Neutrophil (primary cell): ENCODE data around the gene DBNDD2.

Experiments
- H3K27ac ChIP-seq: fragments of 200-600 bp; sonication (generic); 2 replicates; pipeline ENCODE4 v1.5.1; 2016; ENCODE audit warnings: mild to moderate bottlenecking, moderate library complexity
- H3K27me3 ChIP-seq: fragments of 200-600 bp; sonication (generic); 2 replicates; pipeline ENCODE4 v1.6.0; 2016; ENCODE audit warnings: mild to moderate bottlenecking
- H3K36me3 ChIP-seq: fragments of 200-600 bp; sonication (generic); 2 replicates; pipeline ENCODE4 v1.5.1; 2017
- H3K4me1 ChIP-seq, 2 experiments: fragments of 200-600 bp in 1 of 2; sonication (generic) in 1 of 2; 1 replicate in 1 of 2; 2 replicates in 1 of 2; pipeline versions ENCODE4 v1.5.1 to v1.6.1; 2013 to 2016; ENCODE audit warnings: low read depth in 1 of 2, low read length in 1 of 2, mild to moderate bottlenecking in 1 of 2, moderate library complexity in 1 of 2; ENCODE audit not compliant: control insufficient read depth in 1 of 2, insufficient read depth in 1 of 2
- H3K4me3 ChIP-seq, 2 experiments: fragments of 200-600 bp in 1 of 2; sonication (generic) in 1 of 2; 1 replicate in 1 of 2; 2 replicates in 1 of 2; pipeline ENCODE4 v1.5.1; 2013 to 2016; ENCODE audit warnings: low read depth in 1 of 2, low read length in 1 of 2, mild to moderate bottlenecking in 1 of 2, moderate library complexity in 1 of 2
- H3K9me3 ChIP-seq: fragments of 200-600 bp; sonication (generic); 2 replicates; pipeline ENCODE4 v1.5.1; 2016
- CTCF ChIP-seq: fragments of 200-600 bp; sonication (generic); IDR thresholded peaks from 2 replicates; pipeline ENCODE4 v1.5.1; 2016; ENCODE audit warnings: antibody characterized with exemption

DBNDD2 gene

GRCh38 chr20:45427236-45428149 lies 19.4 kb downstream of the DBNDD2 start:
- peaks cover 60% of the 10 kb centered on the region for H3K36me3 ChIP-seq
- no peak overlapping the region for H3K27ac ChIP-seq
- TF ChIP-seq CTCF: no peak
- H3K9me3 ChIP-seq: no peaks in the 10 kb centered on the region
- no peak overlapping the region for H3K4me3 ChIP-seq
- H3K27me3 ChIP-seq: no peaks in the 10 kb centered on the region
- H3K4me1 ChIP-seq: peaks cover 5 to 7% of the 10 kb centered on the region in 2 experiments

- no peaks in the 10 kb centered on the region for H3K27me3 ChIP-seq
- no peak for TF ChIP-seq CTCF
- no peaks in the 10 kb centered on the region for H3K9me3 ChIP-seq
- H3K4me1 ChIP-seq: peaks cover 5 to 16% of the 10 kb centered on the region in 2 experiments
- no peak overlapping the region for H3K27ac ChIP-seq
- peaks cover 39% of the 10 kb centered on the region for H3K36me3 ChIP-seq
- no peak overlapping the region for H3K4me3 ChIP-seq
These were observed 21.5 kb downstream of the DBNDD2 start for GRCh38 chr20:45429618-45430017.

- peaks cover 11 to 23% of the 10 kb centered on the region in 2 experiments for H3K4me1 ChIP-seq
- peaks cover 15% of the 10 kb centered on the region for H3K36me3 ChIP-seq
- H3K27ac ChIP-seq: peak overlapping the region; percentile 43
- no peak overlapping the region for H3K4me3 ChIP-seq
- TF ChIP-seq CTCF: no peak
- H3K9me3 ChIP-seq: no peaks in the 10 kb centered on the region
- no peaks in the 10 kb centered on the region for H3K27me3 ChIP-seq
These were observed 24.2 kb downstream of the DBNDD2 start for GRCh38 chr20:45432294-45432693.

- no peak for TF ChIP-seq CTCF
- Histone ChIP-seq H3K4me1 (peaks cover 11 to 23% of the 10 kb centered on the region in 2 experiments), H3K27me3 (no peaks in the 10 kb centered on the region), H3K9me3 (no peaks in the 10 kb centered on the region), H3K36me3 (peaks cover 9% of the 10 kb centered on the region), H3K4me3 (no peak overlapping the region), H3K27ac (no peak overlapping the region)
These were observed 25.2 kb downstream of the DBNDD2 start for GRCh38 chr20:45433316-45433715.

GRCh38 chr20:45433976-45434375 lies 25.9 kb downstream of the DBNDD2 start:
- no peak for TF ChIP-seq CTCF
- no peak overlapping the region for H3K27ac ChIP-seq
- H3K9me3 ChIP-seq: no peaks in the 10 kb centered on the region
- no peaks in the 10 kb centered on the region for H3K27me3 ChIP-seq
- peaks cover 8% of the 10 kb centered on the region for H3K36me3 ChIP-seq
- peaks cover 11 to 23% of the 10 kb centered on the region in 2 experiments for H3K4me1 ChIP-seq
- H3K4me3 ChIP-seq: no peak overlapping the region
